Effector memory CD4-positive, alpha-beta T cell (primary cell): ENCODE data around the gene IFNG-AS1.

ENCODE experiments used
- DNase-seq, 3 donors: peaks; one replicate each; pipeline ENCODE4 v3.0.0-alpha.2; 2020
- H3K27ac ChIP-seq: 2 replicates; pipeline ENCODE4 v1.7.0; 2013; ENCODE audit warnings: mild to moderate bottlenecking, low read length, moderate library complexity; ENCODE audit not compliant: insufficient read depth, poor library complexity, severe bottlenecking
- H3K27me3 ChIP-seq: replicated peaks from 2 replicates; pipeline ENCODE4 v1.7.0; 2013; ENCODE audit warnings: mild to moderate bottlenecking, low read length; ENCODE audit not compliant: insufficient read depth, control insufficient read depth, poor library complexity, severe bottlenecking
- H3K36me3 ChIP-seq: 2 replicates; pipeline ENCODE4 v1.7.0; 2013; ENCODE audit warnings: mild to moderate bottlenecking, low read length, moderate library complexity; ENCODE audit not compliant: control insufficient read depth, insufficient read depth
- H3K4me1 ChIP-seq: 2 replicates; pipeline ENCODE4 v1.7.0; 2013; ENCODE audit warnings: low read length, mild to moderate bottlenecking; ENCODE audit not compliant: control insufficient read depth, insufficient read depth, poor library complexity, severe bottlenecking
- H3K4me3 ChIP-seq: 2 replicates; pipeline ENCODE4 v1.7.0; 2013; ENCODE audit warnings: low read length, low read depth, mild to moderate bottlenecking; ENCODE audit not compliant: insufficient read depth, poor library complexity, severe bottlenecking
- H3K9me3 ChIP-seq: 2 replicates; pipeline ENCODE4 v1.7.0; 2013; ENCODE audit warnings: mild to moderate bottlenecking, low read length, moderate library complexity; ENCODE audit not compliant: control insufficient read depth

Gene IFNG-AS1

DNA sequence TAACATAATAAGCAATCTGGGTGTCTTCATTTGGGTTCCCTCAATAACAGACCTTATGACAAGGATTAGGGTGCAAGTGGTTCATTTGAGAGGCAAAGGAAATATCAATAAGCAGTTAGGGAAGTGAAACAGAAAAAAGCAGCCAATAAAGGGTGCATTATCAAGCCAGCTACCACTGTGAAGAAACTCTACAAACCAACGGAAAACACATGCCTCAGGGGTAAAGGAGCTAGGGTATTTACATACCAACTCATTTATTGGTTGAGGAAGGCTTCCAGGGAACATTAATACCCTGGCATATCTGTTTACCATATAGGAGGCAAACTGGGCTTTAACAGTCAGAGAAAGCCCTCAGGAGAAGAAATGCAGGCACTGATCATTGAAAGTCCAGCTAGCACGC, 22.7 kb upstream of the IFNG-AS1 start:
- H3K4me3 ChIP-seq = no peak overlapping the region
- no peak overlapping the region for H3K27ac ChIP-seq
- no peak for DNase-seq
- H3K27me3 ChIP-seq = no peaks in the 10 kb centered on the region
- no peaks in the 10 kb centered on the region for H3K9me3 ChIP-seq
- no peaks in the 10 kb centered on the region for H3K36me3 ChIP-seq
- no peaks in the 10 kb centered on the region for H3K4me1 ChIP-seq

DNA sequence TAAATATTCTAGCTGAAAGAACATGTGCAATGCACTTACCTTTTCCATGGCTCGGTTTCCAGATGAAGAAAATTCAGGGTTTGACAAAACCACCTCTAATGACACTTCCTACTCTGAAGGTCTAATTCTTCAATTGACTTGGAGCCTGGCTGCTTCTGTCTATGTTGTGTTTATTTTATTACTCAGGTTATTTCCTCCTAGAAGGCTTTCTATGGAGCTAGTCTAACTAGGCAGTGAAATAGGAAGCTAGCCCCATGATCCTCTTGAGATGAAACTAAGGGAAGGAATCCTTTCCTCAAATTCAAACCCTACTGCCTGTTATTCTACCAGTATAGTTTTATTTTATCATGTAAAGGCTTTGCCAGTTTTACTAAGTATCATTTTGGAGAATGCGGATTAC, 20.9 kb upstream of the IFNG-AS1 start:
- Histone ChIP-seq H3K27ac (no peak overlapping the region), H3K36me3 (no peaks in the 10 kb centered on the region), H3K4me1 (no peaks in the 10 kb centered on the region), H3K4me3 (no peak overlapping the region), H3K9me3 (no peaks in the 10 kb centered on the region), H3K27me3 (no peaks in the 10 kb centered on the region)
- DNase-seq = no peak

DNA sequence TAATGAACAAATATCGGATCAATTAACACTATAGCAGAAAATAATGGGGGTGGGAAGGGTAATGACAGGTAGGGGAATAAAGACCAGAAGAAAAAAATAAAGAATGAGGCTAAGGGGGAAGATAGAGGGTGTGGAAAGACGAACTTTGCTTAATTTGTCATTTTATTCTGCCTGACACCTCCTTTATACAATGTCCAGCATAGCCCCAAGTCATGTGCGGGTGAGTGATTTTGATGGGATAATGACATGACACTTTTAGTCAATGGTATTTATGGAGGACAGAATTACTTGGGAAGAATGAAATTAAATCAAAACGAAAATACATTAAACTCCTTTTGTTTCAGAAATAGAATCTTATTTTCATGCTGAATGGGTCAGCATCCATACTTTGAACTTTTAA, 20.5 kb upstream of the IFNG-AS1 start:
- no peaks in the 10 kb centered on the region for H3K4me1 ChIP-seq
- no peaks in the 10 kb centered on the region for H3K36me3 ChIP-seq
- H3K4me3 ChIP-seq = no peak overlapping the region
- H3K9me3 ChIP-seq = no peaks in the 10 kb centered on the region
- no peak overlapping the region for H3K27ac ChIP-seq
- H3K27me3 ChIP-seq = no peaks in the 10 kb centered on the region
- DNase-seq = no peak

DNA sequence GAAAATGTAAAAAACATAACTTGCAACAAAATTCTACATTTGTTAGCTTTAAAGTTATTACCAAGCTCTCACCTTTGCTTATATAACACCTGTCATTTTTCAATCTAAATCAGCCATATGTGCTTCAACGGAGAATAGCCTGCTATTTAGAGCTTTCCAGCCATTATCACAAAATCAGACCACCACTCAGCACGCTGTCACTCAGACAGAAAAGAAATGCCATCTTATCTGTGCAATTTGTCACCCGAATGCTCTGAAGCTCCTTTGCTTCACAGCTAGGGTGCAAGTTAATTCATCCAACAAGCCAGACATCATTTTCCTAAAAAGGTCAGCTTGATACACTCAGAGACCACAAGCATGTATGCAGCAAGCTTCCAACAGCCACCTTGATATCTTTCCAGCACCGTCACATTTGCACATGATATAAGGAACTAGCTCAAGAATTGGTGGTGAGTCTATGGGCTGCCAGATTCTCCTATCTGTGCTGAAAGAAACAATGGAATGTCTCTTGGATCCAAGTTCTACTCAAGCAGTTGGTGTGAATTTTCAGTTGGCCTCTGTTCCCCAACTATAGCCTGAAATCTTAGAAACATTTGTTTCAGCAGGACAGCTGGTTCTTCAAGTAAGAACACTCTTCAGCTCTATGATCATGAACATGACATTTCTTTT, 20.0 kb upstream of the IFNG-AS1 start:
- Histone ChIP-seq H3K4me1 (no peaks in the 10 kb centered on the region), H3K9me3 (no peaks in the 10 kb centered on the region), H3K27me3 (no peaks in the 10 kb centered on the region), H3K27ac (no peak overlapping the region), H3K4me3 (no peak overlapping the region), H3K36me3 (no peaks in the 10 kb centered on the region)
- DNase-seq = no peak

DNA sequence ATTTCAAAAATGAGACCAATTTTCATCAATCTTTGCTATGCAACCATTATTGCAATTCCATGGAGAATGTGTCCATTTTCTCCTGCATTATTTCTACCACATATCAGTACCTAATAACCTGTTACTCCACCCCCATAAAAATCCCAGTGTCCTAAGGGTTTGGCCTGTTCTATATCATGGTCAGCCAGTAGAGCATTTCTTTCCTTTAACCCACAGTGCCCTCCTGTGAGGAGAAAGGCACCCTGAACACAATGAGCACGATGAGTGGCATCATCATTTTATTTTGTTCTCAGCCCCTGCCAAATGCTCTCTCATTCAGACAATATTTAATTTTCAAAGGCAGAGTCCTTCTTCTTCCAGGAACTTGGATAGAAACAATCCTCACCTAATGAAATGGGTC, 11.6 kb upstream of the IFNG-AS1 start:
- H3K4me1 ChIP-seq = no peaks in the 10 kb centered on the region
- H3K27ac ChIP-seq = no peak overlapping the region
- H3K9me3 ChIP-seq = no peaks in the 10 kb centered on the region
- no peaks in the 10 kb centered on the region for H3K27me3 ChIP-seq
- no peak for DNase-seq
- no peak overlapping the region for H3K4me3 ChIP-seq
- H3K36me3 ChIP-seq = no peaks in the 10 kb centered on the region

DNA sequence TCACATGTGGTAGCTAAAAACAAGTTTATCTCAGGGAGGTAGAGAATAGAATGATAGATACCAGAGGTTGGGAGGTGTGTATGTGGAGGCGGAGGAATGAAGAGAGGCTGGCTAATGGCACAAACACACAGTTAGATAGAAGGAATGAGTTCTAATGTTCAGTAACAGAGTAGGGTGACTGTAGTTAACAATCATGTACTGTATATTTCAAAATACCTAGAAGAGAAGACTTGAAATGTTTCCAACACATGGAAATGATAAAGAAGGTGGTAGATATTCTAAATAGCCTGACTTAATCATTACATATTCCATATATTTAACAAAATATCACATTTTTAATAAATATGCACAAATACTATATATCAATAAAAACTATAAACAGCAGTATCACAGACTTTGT, 8.9 kb upstream of the IFNG-AS1 start:
- H3K27me3 ChIP-seq = no peaks in the 10 kb centered on the region
- DNase-seq = no peak
- no peaks in the 10 kb centered on the region for H3K4me1 ChIP-seq
- no peak overlapping the region for H3K27ac ChIP-seq
- H3K9me3 ChIP-seq = no peaks in the 10 kb centered on the region
- H3K36me3 ChIP-seq = no peaks in the 10 kb centered on the region
- H3K4me3 ChIP-seq = no peak overlapping the region

DNA sequence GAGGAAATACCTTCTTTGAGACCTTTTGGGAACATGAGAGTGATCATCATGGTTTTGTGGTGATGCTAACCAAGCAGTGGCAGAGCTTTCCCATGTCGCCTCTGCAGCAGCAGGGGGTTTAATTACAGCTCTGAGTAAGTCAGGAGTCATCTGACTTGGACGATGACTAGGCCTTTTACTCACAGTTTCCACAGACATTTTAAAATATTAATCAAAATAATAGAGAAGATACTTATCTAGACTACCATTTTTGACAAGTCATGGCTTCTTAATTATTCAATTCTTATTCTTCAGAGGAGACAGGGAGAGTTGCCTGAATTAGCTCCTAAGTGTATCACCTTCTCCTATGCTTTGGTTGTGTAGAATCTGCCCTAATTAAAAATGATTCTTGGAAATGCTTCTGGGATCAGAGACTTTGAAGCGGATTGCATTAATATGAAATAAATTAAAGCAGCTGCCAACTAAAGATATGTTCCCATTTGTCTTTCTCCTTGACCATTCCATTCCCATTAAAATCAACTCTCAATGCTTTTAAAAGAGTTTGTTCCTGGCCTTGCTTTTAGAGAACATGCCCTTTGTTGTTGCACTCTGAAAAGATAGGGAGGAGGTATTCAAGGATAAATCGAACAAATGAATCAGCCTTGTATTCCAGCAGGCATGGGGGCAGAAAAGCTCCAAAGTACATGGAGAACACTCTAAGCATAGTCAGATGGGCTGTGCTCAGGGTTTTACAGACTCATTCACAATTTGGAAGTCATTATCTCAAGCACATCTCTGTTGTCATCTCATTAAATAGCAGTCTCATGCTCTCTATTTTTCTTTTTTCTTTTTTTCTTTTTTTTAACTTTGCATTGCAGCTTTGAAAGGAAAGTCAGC, 7.7 kb upstream of the IFNG-AS1 start:
- H3K36me3 ChIP-seq = no peaks in the 10 kb centered on the region
- H3K4me3 ChIP-seq = no peak overlapping the region
- no peak for DNase-seq
- no peaks in the 10 kb centered on the region for H3K9me3 ChIP-seq
- H3K27me3 ChIP-seq = no peaks in the 10 kb centered on the region
- no peak overlapping the region for H3K27ac ChIP-seq
- no peaks in the 10 kb centered on the region for H3K4me1 ChIP-seq

DNA sequence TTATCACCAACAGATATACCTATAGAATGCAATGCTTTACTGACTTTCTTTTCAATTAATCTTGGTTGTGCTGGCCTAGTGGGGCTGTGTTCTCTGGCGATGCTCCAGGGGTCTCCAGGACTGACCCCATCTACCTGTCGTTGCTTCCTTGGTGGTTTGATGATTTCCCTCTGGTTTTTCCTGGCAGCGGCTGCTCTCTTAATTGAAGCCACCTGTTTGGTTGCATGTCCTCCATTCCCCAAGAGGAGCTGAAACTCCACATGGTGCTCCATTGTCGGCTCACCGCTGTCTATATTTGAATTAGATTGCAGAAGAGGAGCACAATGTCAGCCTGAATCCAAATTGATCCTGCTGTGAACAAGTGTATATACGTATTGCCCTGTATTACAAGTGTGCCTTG, 7.1 kb upstream of the IFNG-AS1 start:
- no peak for DNase-seq
- Histone ChIP-seq H3K27ac (no peak overlapping the region), H3K9me3 (no peaks in the 10 kb centered on the region), H3K4me3 (no peak overlapping the region), H3K36me3 (no peaks in the 10 kb centered on the region), H3K4me1 (no peaks in the 10 kb centered on the region), H3K27me3 (no peaks in the 10 kb centered on the region)

DNA sequence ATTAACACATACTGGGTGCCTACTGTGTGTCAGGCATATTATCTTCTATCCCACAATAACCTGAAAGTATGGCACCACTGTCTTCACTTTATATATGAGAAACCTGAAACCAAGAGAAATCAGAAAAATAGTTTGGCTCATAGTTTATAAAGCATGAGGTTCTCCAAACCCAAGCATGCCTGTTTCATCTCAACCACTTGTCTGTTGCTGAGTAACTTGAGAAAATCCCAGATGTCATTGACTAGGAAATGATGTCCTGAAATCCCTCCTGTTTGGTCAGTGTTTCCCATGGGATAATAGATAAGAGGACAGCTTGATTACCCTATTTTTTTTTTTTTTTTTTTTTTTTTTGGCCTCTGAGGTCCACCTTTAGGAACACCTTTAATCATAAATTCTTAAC, 2.6 kb upstream of the IFNG-AS1 start:
- Histone ChIP-seq H3K4me3 (no peak overlapping the region), H3K36me3 (no peaks in the 10 kb centered on the region), H3K27me3 (no peaks in the 10 kb centered on the region), H3K9me3 (no peaks in the 10 kb centered on the region), H3K27ac (no peak overlapping the region), H3K4me1 (peaks cover 10% of the 10 kb centered on the region)
- DNase-seq = no peak

DNA sequence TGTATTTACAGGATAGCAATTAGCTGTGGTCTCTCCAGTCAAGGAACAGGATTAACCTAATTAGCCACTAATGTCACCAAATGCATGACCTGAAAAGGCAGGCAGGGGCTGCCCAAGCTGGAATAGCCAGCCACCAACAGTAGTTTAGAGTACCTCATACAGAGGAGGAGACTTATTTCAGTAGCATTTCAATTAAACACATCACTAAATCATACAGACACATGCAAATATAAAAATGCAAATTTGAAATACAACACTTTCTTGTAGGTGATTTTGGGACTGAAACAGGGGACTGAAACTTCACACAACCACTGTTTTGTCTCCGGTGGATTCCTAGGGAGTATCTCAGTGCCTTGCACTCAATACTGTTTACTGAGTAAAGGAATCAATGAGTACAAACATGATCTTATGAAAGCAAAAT, 636 bp upstream of the IFNG-AS1 start:
- DNase-seq = no peak
- no peaks in the 10 kb centered on the region for H3K36me3 ChIP-seq
- no peak overlapping the region for H3K4me3 ChIP-seq
- H3K27ac ChIP-seq = no peak overlapping the region
- H3K4me1 ChIP-seq = peaks cover 10% of the 10 kb centered on the region
- H3K9me3 ChIP-seq = no peaks in the 10 kb centered on the region
- no peaks in the 10 kb centered on the region for H3K27me3 ChIP-seq
